Daoy (cell line): ENCODE measurements around the gene KPNA6. TPM values are rescaled to one million over a fixed set of nuclear protein-coding genes. Genes with fewer than 3 reads are reported as not detected.
A peak's percentile ranks its signal among the peaks of the same experiment; 100 is the strongest.
"Not testable (repeated sequence)": the region's sequence is repeated elsewhere in the genome, so short reads cannot be mapped to it uniquely, and the experiment has no call there.

Experiments
- DNase-seq: peaks from one replicate; pipeline ENCODE4 v3.0.0-alpha.2; 2015; ENCODE audit warnings: low read depth
- total RNA-seq: library from RNA; depleted of rRNA; stranded (reverse); fragments of >200 nt; shearing (Covaris generic); gene quantifications from 2 replicates; pipeline ENCODE4 v1.2.3, GENCODE V29; 2014; rRNA removed

The KPNA6 gene
- 44.2 and 45.8 TPM in 2 replicates for total RNA-seq

DNA sequence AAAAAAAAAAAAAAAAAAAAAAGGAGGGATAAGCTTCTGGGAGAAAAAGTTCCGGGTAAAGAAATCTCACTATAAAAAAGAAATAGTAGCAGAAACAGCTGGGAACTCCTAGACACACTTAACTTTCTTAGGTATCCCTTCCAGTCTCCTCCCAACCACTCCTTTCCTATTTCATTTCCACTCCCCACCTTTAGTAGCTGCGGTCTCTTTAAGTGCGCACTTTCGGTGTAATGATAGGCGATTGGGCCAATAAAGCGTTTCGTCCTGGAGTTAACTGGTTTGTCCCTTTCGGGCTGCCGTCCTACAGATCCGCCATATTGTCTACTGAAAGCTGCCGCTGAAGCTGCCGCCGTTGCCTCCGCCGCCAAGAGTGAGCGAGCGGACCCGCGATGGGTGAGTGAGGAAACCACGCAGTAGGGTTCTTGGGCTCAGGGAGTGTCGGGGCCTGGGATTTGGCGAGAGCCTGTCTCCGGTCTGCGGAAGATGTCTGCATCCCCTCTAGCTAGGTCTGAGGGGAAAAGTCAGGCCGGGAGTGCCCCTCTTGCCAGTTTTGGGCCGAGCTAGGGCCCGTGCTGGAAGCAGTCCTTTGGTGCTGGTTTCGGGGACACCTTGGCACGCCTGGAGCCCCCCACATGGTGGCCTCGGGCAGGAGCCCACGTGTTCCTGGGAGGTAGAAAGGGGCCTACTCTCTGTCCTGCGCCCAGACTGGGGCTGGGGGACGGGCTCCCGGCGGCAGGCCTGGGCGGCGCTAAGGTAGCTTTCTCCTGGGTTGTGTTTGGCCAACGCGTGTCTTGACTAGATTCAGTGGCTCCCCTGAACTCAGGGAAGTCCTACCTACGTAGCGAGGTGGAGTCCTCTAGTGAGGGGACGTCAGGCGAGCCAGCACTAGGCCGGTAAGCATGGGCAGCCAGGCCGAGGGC, at the start of gene KPNA6:
TSS of gene KPNA6 (plus strand) at position 315 of the 920 bp plus-strand sequence. CDS start at position 390, 75 bp downstream.
- DNase-seq = peak; percentile 96

- DNase-seq = no peak
Measured at GRCh38 chr1:32060914-32061313, 46.9 kb upstream of the KPNA6 start.

- no peak for DNase-seq
Measured at GRCh38 chr1:32062867-32063230, 45.0 kb upstream of the KPNA6 start.

DNA sequence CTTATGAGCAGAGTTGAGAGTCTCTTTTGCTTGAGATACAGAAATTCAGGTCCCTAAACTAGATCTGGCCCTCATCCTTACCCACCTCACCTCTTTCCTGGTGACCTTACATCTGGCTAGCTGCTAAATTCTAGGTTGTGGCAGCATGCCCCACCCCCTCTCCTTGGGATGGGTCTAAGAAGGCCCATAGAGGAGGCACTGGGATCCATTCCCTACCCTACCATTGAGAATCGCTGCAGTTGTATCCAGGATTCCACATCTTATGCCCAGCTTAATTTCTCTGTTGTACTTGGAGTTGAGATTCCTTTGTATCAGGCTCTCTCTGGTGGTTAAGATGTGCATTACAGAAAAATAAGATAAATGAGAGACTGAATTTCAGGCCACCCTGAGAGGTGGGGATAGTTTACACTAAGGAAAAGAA, 44.6 kb upstream of the KPNA6 start:
- DNase-seq = peak; percentile 36

GRCh38 chr1:32065613-32066488, 42.0 kb upstream of the KPNA6 start:
- DNase-seq = not testable (repeated sequence)

DNA sequence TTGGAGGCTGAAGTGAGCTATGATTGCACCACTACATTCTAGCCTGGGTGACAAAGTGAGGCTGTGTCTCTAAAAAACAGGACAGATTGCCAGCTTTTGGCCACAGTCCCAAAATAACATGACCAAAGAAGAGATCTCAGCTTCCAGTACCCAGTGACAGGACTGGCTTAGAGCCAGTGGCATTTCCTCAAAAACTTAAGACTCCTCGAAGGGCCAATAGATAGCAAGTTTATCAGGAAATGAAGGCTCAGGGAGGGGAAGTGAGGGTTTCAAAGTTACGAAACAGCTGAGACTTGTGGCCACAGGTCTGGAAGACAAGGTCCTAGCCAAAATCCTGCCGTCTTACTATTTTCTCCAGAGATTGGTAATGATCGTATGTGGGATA, 41.4 kb upstream of the KPNA6 start:
- peak; percentile 85 for DNase-seq

DNA sequence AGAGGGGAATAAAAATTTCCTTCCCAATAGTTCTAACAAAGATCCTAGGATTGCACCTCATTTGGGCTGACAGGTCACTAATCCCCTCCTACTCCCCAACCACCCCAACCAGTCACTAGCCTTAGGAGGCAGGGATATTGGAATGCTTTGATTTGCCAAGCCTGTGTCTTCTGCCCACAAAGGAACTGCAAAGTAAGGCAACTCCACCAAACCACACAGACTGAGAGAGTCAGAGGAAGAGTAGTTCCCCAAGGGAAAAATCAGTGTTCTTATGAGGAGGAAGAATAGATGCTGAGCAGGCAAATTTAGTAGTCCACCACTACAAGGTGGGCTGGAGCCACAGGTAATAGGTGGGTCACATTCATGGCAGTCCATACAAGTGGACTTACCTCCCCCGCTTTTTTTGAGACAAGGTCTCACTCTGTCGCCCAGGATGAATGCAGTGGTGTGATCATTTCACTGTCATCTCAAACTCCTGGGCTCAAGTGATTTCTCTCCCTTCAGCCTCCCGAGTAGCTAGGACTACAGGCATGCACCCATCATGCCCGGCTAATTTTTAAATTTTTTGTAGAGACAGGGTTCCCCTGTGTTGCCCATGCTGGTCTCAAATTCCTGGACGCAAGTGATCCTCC, 38.8 kb upstream of the KPNA6 start:
- DNase-seq = peak; percentile 30

- peak; percentile 62 for DNase-seq
Measured at GRCh38 chr1:32071758-32072621, 35.9 kb upstream of the KPNA6 start.

DNA sequence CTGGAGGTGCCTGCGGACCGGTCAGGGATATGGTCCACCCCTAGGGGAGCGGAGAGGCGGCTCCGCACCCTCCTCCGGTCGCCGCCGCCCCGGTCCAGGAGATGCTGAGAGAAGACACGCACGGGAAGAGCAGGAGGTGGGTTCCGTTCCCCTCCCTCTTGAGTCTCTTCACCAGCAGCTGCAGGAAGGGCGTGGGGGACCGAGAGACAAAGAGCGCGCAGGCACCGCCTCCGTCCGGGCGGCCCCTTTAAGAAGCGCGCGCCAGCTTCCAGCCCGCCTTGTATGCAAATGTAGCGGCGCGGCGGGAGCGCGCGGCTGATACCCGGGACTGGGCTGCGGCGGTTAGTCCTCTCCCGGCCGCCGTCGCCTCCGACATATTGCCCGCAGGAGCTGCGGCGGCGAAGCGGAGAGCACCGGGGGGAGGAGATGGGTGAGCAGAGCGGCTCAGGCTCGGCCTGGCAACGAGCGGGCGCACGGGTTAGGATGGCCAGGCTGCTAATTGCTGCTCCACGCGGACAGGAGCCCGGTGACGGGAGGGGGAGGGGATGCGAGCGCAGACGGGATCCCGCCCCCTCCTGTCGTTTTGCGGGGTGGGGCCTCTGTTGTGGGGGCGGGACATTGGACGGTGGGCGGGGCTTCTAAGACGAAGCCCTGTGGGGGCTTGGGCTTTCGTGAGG, 35.1 kb upstream of the KPNA6 start, which contains the start of gene TMEM39B:
TSS of gene TMEM39B (plus strand) at position 318 of the 677 bp plus-strand sequence. CDS start at position 427, 109 bp downstream.
- DNase-seq = peak; percentile 98

- no peak for DNase-seq
Measured at GRCh38 chr1:32073299-32074229, 34.3 kb upstream of the KPNA6 start.

- DNase-seq = no peak
Measured at GRCh38 chr1:32074841-32075240, 33.0 kb upstream of the KPNA6 start.

DNA sequence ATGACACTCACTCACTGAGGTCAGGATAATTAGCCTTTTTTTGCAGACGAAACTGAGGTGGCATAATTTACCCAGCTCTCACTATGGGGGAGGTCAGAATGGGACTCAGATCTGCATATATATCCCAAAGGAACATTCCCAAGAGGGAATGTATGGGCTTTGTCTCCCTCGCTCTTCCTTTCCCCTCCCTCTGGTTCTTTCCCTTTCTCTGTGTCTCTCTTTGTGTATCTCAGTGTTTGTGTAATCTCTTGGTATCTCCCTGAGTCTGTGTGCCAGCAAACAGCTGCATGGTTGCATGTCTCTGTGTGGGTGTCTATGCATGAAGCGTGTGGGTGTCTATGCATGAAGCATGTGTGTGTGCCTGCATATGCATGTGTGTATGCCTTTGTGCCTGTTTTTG, 30.4 kb upstream of the KPNA6 start:
- DNase-seq = no peak

GRCh38 chr1:32082022-32082421, 25.8 kb upstream of the KPNA6 start:
- no peak for DNase-seq

- DNase-seq = not testable (repeated sequence)
Measured at GRCh38 chr1:32086381-32086780, 21.5 kb upstream of the KPNA6 start.

- no peak for DNase-seq
Measured at GRCh38 chr1:32091176-32091575, 16.7 kb upstream of the KPNA6 start.

- no peak for DNase-seq
Measured at GRCh38 chr1:32091591-32091990, 16.3 kb upstream of the KPNA6 start.

GRCh38 chr1:32094746-32095521, 12.9 kb upstream of the KPNA6 start:
- no peak for DNase-seq

- DNase-seq = no peak
Measured at GRCh38 chr1:32099426-32099825, 8.4 kb upstream of the KPNA6 start.
